ENCODE results near the gene SHH.

- no peak for TF ChIP-seq CEBPB (IDR thresholded peaks at IDR 0.05; ENCODE audit: low read depth, low read length)
- no peak for TF ChIP-seq POLR2A (IDR thresholded peaks at IDR 0.05; ENCODE audit: low read depth, low read length)
- TF ChIP-seq USF2 (IDR thresholded peaks at IDR 0.05; ENCODE audit: low read depth, low read length), result no peak
- no peak for TF ChIP-seq CTCF (conservative IDR thresholded peaks at IDR 0.05; ENCODE audit: low read depth, low read length)
- TF ChIP-seq NFE2L2 (IDR thresholded peaks at IDR 0.05; ENCODE audit: low read depth, low read length), result no peak
- TF ChIP-seq RAD21 (IDR thresholded peaks at IDR 0.05; ENCODE audit: low read length), result no peak
- TF ChIP-seq BHLHE40 (IDR thresholded peaks at IDR 0.05; ENCODE audit: low read depth, low read length), result no peak
- TF ChIP-seq RFX5 (IDR thresholded peaks at IDR 0.05; ENCODE audit: low read depth, low read length), result no peak
- TF ChIP-seq CHD1 (IDR thresholded peaks at IDR 0.05; ENCODE audit: low read depth, low read length), result no peak
- TF ChIP-seq ELK1 (IDR thresholded peaks at IDR 0.05; ENCODE audit: borderline replicate concordance, low read depth, low read length), result no peak
- TF ChIP-seq SMC3 (IDR thresholded peaks at IDR 0.05; ENCODE audit: low read depth, low read length), result no peak
- no peak for TF ChIP-seq MAFK (IDR thresholded peaks at IDR 0.05; ENCODE audit: low read depth, low read length)
- no peak for TF ChIP-seq MAZ (IDR thresholded peaks at IDR 0.05; ENCODE audit: borderline replicate concordance, low read depth, low read length)
These were observed 31.8 kb upstream of the SHH start for GRCh38 chr7:155844019-155844453.
